ENCODE measurements around the gene KLLN. TPM values are rescaled to one million over a fixed set of nuclear protein-coding genes. Genes with fewer than 3 reads are reported as not detected.

The KLLN gene
- total RNA-seq, 1 experiment from 2014 or later = 1.4 TPM

DNA sequence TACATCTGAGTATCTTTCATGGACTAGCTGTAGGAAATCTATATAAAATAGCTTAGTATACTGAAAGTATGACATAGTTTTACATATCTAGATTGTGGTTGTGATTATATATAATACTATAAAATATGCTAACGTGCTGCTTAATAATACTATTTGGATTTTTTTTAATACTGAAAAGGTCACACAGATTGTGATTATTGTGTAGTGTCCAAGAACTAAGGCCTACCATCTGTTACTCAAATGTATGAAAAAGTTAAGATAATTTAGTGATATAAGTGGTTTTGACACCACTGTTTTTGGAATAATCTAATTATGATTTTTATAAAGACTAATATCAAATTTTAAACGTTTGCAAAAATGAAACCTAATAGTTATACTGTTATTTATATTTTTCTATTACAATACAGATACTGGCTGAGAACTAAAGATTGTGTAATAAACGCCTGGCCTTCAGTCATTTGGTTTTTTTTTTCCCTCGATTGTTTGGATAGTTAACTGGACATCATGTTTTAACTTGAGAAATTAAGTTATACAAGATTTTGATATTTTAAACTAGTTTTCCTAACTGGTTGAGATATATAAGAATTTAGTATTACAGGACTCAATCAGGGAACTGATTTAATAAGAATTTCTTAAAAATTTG lies 12.7 kb upstream of the KLLN start:
- DNase-seq (ENCODE audit: low read depth, low spot score) (no peak), ATAC-seq (no peak)
- intact Hi-C loops (cut with micrococcal nuclease) = no loop called here
- Histone ChIP-seq H3K9me3 (ENCODE audit: control insufficient read depth in 1 of 2, insufficient read depth in 1 of 2, low read depth in 1 of 2, low read length in 2 of 2) (no peaks in the 10 kb centered on the region), H3K79me2 (ENCODE audit: insufficient read depth, low read length) (peaks cover 91% of the 10 kb centered on the region), H2AFZ (ENCODE audit: low read depth, low read length, poor library complexity, severe bottlenecking) (no peak overlapping the region), H3K27me3 (ENCODE audit: insufficient read depth, low read length) (no peaks in the 10 kb centered on the region), H3K4me1 (ENCODE audit: control insufficient read depth in 1 of 2, insufficient read depth in 2 of 2, low read length in 2 of 2) (no peaks in the 10 kb centered on the region), H3K9ac (ENCODE audit: low read length) (no peak overlapping the region), H3K27ac (ENCODE audit: low read depth, low read length) (no peak overlapping the region), H3K4me2 (ENCODE audit: low read length) (no peak overlapping the region), H3K9me2 (ENCODE audit: insufficient read depth) (no peaks in the 10 kb centered on the region), H3K4me3 (replicated peaks in 1 of 2; ENCODE audit: low read depth in 1 of 2, low read length in 2 of 2) (no peak overlapping the region), H4K20me1 (ENCODE audit: insufficient read depth) (no peaks in the 10 kb centered on the region), H3K36me3 (ENCODE audit: control insufficient read depth in 1 of 2, insufficient read depth in 2 of 2, low read length in 2 of 2) (no peaks in the 10 kb centered on the region)
- ChIA-PET RAD21 (ENCODE audit: low non-redundant PET in 1 of 2, low total read pairs in 2 of 2, uncharacterized antibody in 2 of 2, unreplicated experiment in 2 of 2) (no interaction called here), POLR2A (no interaction called here), CTCF (no interaction called here)
- no TSS peak for BruUV-seq (replicated peaks)
- TF ChIP-seq EGR1 (IDR thresholded peaks at IDR 0.05; ENCODE audit: low read depth) (no peak), YY1 (IDR thresholded peaks at IDR 0.05; ENCODE audit: extremely low read depth, insufficient replicate concordance, low read depth, low read length) (no peak), EZH2 (IDR thresholded peaks at IDR 0.05) (no peak), CBX3 (IDR thresholded peaks at IDR 0.05; ENCODE audit: low read depth) (no peak), FOSL1 (IDR thresholded peaks at IDR 0.05; ENCODE audit: low read depth) (no peak), EZH2phosphoT487 (IDR thresholded peaks at IDR 0.05; ENCODE audit: borderline replicate concordance) (no peak), SIN3A (IDR thresholded peaks at IDR 0.05; ENCODE audit: low read depth) (no peak), SP1 (IDR thresholded peaks at IDR 0.05; ENCODE audit: low read depth) (no peak), SRF (IDR thresholded peaks at IDR 0.05; ENCODE audit: low read depth) (no peak), POLR2A (IDR thresholded peaks at IDR 0.05; ENCODE audit: borderline replicate concordance, extremely low read depth, insufficient read depth, insufficient read length) (no peak), CEBPB (IDR thresholded peaks at IDR 0.05; ENCODE audit: low read depth) (no peak), ZFX (IDR thresholded peaks at IDR 0.05) (no peak)
- TF ChIP-seq, protein P1, sequence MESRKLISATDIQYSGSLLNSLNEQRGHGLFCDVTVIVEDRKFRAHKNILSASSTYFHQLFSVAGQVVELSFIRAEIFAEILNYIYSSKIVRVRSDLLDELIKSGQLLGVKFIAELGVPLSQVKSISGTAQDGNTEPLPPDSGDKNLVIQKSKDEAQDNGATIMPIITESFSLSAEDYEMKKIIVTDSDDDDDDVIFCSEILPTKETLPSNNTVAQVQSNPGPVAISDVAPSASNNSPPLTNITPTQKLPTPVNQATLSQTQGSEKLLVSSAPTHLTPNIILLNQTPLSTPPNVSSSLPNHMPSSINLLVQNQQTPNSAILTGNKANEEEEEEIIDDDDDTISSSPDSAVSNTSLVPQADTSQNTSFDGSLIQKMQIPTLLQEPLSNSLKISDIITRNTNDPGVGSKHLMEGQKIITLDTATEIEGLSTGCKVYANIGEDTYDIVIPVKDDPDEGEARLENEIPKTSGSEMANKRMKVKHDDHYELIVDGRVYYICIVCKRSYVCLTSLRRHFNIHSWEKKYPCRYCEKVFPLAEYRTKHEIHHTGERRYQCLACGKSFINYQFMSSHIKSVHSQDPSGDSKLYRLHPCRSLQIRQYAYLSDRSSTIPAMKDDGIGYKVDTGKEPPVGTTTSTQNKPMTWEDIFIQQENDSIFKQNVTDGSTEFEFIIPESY (IDR thresholded peaks at IDR 0.05; ENCODE audit: extremely low read depth, insufficient replicate concordance, low read length) = no peak
- TF ChIP-seq, protein P2, sequence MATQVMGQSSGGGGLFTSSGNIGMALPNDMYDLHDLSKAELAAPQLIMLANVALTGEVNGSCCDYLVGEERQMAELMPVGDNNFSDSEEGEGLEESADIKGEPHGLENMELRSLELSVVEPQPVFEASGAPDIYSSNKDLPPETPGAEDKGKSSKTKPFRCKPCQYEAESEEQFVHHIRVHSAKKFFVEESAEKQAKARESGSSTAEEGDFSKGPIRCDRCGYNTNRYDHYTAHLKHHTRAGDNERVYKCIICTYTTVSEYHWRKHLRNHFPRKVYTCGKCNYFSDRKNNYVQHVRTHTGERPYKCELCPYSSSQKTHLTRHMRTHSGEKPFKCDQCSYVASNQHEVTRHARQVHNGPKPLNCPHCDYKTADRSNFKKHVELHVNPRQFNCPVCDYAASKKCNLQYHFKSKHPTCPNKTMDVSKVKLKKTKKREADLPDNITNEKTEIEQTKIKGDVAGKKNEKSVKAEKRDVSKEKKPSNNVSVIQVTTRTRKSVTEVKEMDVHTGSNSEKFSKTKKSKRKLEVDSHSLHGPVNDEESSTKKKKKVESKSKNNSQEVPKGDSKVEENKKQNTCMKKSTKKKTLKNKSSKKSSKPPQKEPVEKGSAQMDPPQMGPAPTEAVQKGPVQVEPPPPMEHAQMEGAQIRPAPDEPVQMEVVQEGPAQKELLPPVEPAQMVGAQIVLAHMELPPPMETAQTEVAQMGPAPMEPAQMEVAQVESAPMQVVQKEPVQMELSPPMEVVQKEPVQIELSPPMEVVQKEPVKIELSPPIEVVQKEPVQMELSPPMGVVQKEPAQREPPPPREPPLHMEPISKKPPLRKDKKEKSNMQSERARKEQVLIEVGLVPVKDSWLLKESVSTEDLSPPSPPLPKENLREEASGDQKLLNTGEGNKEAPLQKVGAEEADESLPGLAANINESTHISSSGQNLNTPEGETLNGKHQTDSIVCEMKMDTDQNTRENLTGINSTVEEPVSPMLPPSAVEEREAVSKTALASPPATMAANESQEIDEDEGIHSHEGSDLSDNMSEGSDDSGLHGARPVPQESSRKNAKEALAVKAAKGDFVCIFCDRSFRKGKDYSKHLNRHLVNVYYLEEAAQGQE (IDR thresholded peaks at IDR 0.05; ENCODE audit: low read depth) = no peak
- TF ChIP-seq, protein P3, sequence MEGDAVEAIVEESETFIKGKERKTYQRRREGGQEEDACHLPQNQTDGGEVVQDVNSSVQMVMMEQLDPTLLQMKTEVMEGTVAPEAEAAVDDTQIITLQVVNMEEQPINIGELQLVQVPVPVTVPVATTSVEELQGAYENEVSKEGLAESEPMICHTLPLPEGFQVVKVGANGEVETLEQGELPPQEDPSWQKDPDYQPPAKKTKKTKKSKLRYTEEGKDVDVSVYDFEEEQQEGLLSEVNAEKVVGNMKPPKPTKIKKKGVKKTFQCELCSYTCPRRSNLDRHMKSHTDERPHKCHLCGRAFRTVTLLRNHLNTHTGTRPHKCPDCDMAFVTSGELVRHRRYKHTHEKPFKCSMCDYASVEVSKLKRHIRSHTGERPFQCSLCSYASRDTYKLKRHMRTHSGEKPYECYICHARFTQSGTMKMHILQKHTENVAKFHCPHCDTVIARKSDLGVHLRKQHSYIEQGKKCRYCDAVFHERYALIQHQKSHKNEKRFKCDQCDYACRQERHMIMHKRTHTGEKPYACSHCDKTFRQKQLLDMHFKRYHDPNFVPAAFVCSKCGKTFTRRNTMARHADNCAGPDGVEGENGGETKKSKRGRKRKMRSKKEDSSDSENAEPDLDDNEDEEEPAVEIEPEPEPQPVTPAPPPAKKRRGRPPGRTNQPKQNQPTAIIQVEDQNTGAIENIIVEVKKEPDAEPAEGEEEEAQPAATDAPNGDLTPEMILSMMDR (IDR thresholded peaks at IDR 0.05 in 2 of 3, conservative IDR thresholded peaks at IDR 0.05 in 1 of 3; ENCODE audit: borderline replicate concordance in 1 of 3, insufficient read depth in 1 of 3, low read depth in 2 of 3, low read length in 2 of 3) = no peak

Data from HCT116 (cell line).